CD4-positive, alpha-beta T cell treated with Interleukin-1 beta for 1 hour (primary cell): ENCODE data around the gene RAP1B.

Experiments
- DNase-seq, 2 donors: peaks; one replicate each; pipeline ENCODE4 v3.0.0-alpha.2; 2020 to 2022

The RAP1B gene

DNA sequence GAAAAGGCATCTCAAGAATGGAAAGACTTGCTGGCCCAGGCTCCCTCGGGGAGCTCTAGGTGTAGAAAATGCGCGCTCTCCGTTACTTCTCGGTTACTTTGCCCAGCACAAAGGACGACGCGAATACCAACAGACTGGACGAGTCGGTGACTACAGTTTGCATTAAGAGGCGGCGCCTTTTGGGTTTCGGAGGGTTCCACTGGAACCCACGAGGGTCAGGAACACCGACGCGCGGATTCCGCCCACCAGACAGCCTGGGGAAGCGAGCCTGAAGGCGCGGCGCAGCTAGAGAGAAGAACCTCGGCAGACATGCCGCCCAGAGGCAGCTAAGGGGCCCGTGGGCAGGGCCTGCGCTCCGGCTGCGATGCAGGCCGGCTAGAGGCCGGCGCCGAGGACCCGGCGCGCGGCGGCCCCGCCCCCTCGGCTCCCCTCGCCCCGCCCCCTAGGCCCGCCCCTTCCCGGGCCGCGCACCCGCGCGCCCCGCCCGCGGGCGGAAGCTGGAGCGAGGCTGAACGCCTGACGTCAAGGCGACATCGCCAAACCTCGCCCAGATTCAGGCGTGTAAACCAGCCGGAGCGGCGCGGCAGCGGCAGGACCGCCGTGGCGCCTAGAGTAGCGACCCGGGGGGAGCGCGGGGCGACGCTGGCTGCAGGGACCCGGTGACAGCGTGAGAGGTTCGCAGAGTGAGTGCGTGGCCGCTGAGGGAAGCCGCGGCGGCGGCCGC is at the start of gene RAP1B:
TSS of gene RAP1B (plus strand) at position 530 of the 724 bp plus-strand sequence. CDS start 37,826 bp downstream, outside the sequence.
- DNase-seq: peak; percentile 92

GRCh38 chr12:68561830-68562229 is 48.9 kb upstream of the RAP1B start:
- DNase-seq: no peak

GRCh38 chr12:68564166-68564565 is 46.5 kb upstream of the RAP1B start:
- no peak for DNase-seq

- DNase-seq: no peak
Observed at GRCh38 chr12:68565391-68565903, 45.3 kb upstream of the RAP1B start.

GRCh38 chr12:68568922-68569569 is 41.7 kb upstream of the RAP1B start:
- no peak for DNase-seq

DNA sequence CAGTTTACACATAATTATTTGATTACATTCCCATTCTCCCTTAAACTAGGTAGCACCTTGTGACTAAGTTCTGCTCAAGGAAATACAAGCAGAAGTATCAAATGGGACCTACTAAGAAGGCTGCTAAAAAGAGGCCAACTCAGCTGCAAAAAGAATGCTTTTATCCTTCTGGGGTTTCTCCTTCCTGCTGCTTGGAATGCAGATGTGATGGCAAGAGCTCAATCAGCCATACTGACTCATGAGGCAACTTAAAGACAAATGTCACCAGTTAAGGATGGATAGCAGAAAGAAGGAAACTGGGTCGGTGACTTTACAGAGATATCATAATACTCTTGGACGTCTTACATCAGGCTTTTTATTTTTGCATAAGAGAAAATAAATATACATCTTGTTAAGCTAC is 38.0 kb upstream of the RAP1B start:
- DNase-seq: no peak

DNA sequence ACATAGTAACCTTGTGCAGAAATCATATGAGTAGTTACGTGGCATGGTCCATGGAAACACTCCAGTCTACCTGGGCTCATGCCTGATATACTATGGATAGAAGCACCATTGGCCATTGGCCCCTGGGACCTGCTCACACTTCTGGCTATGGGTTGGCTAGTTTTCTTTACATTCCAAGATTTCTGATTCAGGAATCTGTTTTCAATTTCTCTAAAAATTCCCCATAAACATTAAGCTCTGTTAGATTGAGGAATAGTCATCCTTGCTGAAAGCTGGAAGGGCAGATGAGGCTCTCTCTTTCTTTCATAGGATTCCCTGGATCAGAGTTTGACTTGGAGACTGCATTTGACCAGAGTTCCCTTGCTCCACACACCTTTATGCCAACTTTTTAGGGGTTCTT is 37.3 kb upstream of the RAP1B start:
- DNase-seq: no peak

DNA sequence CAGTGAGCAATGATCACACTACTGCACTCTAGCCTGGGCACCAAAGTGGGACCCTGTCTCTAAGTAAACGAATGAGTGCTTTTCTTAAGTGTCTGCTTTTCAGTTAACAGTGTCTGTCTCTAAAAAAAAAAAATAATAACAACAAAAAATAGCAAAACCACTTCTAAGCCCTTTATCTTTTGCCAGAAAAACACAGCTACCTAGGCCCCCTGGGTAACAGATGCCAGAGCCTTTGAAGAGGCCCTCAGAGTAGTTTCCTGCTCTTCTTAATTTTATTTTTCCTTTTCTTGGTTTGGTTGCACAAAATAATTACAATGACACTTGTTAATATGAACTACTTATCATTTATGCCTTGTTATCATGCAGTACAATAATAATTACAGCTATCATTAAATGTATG is 32.8 kb upstream of the RAP1B start:
- DNase-seq: no peak

- DNase-seq: no peak
Observed at GRCh38 chr12:68578765-68579164, 31.9 kb upstream of the RAP1B start.

GRCh38 chr12:68579254-68579653 is 31.4 kb upstream of the RAP1B start:
- no peak for DNase-seq

- no peak for DNase-seq
Observed at GRCh38 chr12:68580911-68581310, 29.8 kb upstream of the RAP1B start.

GRCh38 chr12:68581926-68582325 is 28.8 kb upstream of the RAP1B start:
- DNase-seq: no peak

GRCh38 chr12:68585966-68586365 is 24.7 kb upstream of the RAP1B start:
- DNase-seq: no peak

- DNase-seq: peak; percentile 32 to 41
Observed at GRCh38 chr12:68587448-68587873, 23.2 kb upstream of the RAP1B start.

- DNase-seq: no peak
Observed at GRCh38 chr12:68589194-68589593, 21.5 kb upstream of the RAP1B start.

DNA sequence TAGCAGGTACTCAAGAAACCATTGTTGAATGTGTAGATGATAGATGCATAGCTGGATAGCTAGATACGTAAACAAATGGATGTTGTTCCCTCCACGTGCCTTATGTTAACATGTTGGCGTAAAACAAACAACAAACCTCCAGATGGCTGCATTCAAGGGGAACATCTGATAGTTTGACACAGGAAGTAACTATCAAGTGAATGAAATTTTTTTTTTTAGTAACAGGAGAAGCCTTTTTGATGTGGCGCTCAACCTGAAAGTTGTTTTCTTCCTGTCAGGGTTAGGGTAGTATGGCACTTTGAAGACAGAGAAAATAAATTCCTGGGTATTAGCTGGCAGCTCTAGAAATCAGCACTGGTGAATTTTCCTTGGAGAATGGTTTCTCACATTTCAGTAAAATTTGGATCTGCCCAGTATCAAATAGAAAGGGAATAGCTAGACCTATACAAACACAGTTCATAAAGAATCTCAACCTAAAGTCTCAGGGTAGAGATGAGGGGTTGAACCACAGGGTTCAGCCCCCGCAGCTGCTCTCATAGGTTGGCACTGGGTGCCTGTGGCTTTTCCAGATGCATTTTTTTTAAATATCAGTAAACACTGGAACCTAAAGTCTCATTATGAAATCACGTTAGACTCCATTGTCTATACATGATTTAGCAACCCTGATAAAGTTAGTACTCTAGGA is 18.8 kb upstream of the RAP1B start:
- DNase-seq: peak; percentile 15 to 61

DNA sequence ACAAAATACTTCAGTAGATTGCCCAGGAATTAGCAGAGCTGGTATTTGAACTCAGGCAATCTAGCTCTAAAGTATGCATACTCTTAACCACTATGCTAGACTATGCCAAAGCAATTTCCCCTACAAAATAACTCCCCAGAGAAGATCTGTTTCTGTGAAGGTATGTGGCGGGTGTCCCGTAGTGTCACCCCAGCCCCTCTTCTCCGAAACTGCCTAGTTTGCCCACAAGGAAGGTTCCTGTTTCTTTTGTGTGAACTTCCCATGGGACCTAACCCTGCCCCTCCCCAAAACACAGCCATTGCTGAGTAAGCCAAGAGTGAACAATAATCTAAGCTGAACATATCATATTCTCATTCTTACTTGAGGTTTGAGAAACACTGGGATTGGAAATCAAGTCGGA is 15.5 kb upstream of the RAP1B start:
- DNase-seq: no peak

DNA sequence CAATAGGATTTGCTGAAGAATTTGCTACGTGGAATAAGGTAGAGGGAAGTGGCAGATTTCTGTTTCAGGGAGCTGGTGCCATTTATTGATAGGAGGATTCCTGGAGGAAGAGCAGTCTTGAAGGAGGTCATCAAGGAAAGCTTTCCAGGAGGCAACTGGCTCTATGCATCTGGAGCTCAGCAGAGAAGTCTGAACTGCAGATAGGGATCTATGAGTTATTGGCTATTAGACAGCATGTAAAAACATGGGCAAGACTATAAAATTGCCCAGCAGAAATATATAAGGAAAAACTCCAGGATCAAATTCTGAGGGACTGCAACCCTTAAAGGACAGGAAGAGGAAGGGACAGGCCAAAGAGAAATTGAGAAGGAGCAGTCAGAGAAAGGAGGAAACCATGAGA is 8.9 kb upstream of the RAP1B start:
- DNase-seq: no peak

- no peak for DNase-seq
Observed at GRCh38 chr12:68602720-68603119, 8.0 kb upstream of the RAP1B start.

DNA sequence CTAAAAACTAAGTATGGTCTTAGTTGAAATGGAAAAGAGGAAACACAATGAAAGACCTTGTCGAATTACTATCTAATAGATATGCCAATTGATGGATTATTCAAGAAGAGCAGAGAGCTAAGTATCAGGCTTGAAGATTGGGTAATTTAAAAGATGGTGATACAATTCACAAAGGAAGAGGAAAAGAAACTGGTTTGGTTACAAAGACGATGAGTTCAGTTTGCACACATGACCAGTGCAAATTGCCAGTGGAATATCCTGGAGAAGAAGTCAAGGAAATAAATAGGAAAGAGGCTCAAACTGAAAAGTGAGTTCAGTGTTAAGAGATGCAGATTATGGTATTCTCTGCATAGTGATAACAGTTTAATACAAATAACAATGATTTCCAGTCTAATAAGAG is 2.5 kb upstream of the RAP1B start:
- no peak for DNase-seq

- peak in 1 of 2 donors; percentile 39 for DNase-seq
Observed at GRCh38 chr12:68609998-68610369, 715 bp upstream of the RAP1B start.

- DNase-seq: peak; percentile 53 to 55
Observed at GRCh38 chr12:68611094-68611805, 551 bp downstream of the RAP1B start.

- no peak for DNase-seq
Observed at GRCh38 chr12:68611806-68612160, 1.1 kb downstream of the RAP1B start.
